Cardiac fibroblast (primary cell): ENCODE data around the gene LRRN1.

ENCODE experiments used
- DNase-seq, 2 donors: peaks; one replicate each; pipeline versions ENCODE4 v3.0.0 to v3.0.0-alpha.2; 2010; ENCODE audit warnings: low read depth in 2 of 2
- H3K4me3 ChIP-seq, 2 donors: replicated peaks in 1 of 2; 1 replicate in 1 of 2; 2 replicates in 1 of 2; pipeline ENCODE4 v1.5.1; 2011; ENCODE audit warnings: low read depth in 2 of 2, low read length in 2 of 2, mild to moderate bottlenecking in 2 of 2, moderate library complexity in 1 of 2
- CTCF ChIP-seq: IDR thresholded peaks from one replicate; pipeline ENCODE4 v1.5.1; 2011; ENCODE audit warnings: low read depth, mild to moderate bottlenecking, low read length, inconsistent platforms

LRRN1 gene

GRCh38 chr3:3772338-3772737 is 26.9 kb upstream of the LRRN1 start:
- DNase-seq, result no peak
- no peak for TF ChIP-seq CTCF
- H3K4me3 ChIP-seq, result no peak overlapping the region

GRCh38 chr3:3772920-3773319 is 26.3 kb upstream of the LRRN1 start:
- no peak for DNase-seq
- H3K4me3 ChIP-seq, result no peak overlapping the region
- TF ChIP-seq CTCF, result no peak

- no peak overlapping the region for H3K4me3 ChIP-seq
- DNase-seq, result no peak
- no peak for TF ChIP-seq CTCF
Observed at GRCh38 chr3:3776607-3777006, 22.6 kb upstream of the LRRN1 start.

- no peak overlapping the region for H3K4me3 ChIP-seq
- DNase-seq, result no peak
- no peak for TF ChIP-seq CTCF
Observed at GRCh38 chr3:3778216-3778615, 21.0 kb upstream of the LRRN1 start.

- no peak for DNase-seq
- no peak for TF ChIP-seq CTCF
- no peak overlapping the region for H3K4me3 ChIP-seq
Observed at GRCh38 chr3:3778641-3779270, 20.5 kb upstream of the LRRN1 start.

- TF ChIP-seq CTCF, result no peak
- DNase-seq, result no peak
Observed at GRCh38 chr3:3782457-3782856, 16.8 kb upstream of the LRRN1 start.

GRCh38 chr3:3783210-3783609 is 16.0 kb upstream of the LRRN1 start:
- TF ChIP-seq CTCF, result no peak
- DNase-seq, result no peak
- no peak overlapping the region for H3K4me3 ChIP-seq

More at GRCh38 chr3:3782457-3782856, 16.8 kb upstream of the LRRN1 start:
- H3K4me3 ChIP-seq, result no peak overlapping the region
